Mucosa of rectum (tissue), 2 donors: ENCODE data around the gene FANCD2.
"Not testable (repeated sequence)": the region's sequence is repeated elsewhere in the genome, so short reads cannot be mapped to it uniquely, and the experiment has no call there.

Source experiments
- H3K27ac ChIP-seq, 2 donors: one replicate each; pipeline ENCODE4 v1.7.0; 2013; ENCODE audit warnings: inconsistent platforms in 2 of 2, low read depth in 2 of 2, low read length in 2 of 2
- H3K27me3 ChIP-seq, 2 donors: one replicate each; pipeline ENCODE4 v1.7.0; 2013; ENCODE audit warnings: low read length in 2 of 2; ENCODE audit not compliant: control insufficient read depth in 2 of 2, insufficient read depth in 2 of 2
- H3K36me3 ChIP-seq, 2 donors: one replicate each; pipeline ENCODE4 v1.7.0; 2013; ENCODE audit warnings: low read length in 2 of 2; ENCODE audit not compliant: control insufficient read depth in 2 of 2, insufficient read depth in 2 of 2
- H3K4me1 ChIP-seq, 2 donors: one replicate each; pipeline ENCODE4 v1.7.0; 2013; ENCODE audit warnings: low read length in 2 of 2, mild to moderate bottlenecking in 1 of 2; ENCODE audit not compliant: control insufficient read depth in 2 of 2, insufficient read depth in 2 of 2
- H3K4me3 ChIP-seq, 2 donors: one replicate each; pipeline ENCODE4 v1.7.0; 2013; ENCODE audit warnings: low read length in 2 of 2
- H3K9ac ChIP-seq, 2 donors: one replicate each; pipeline ENCODE4 v1.7.0; 2013; ENCODE audit warnings: low read length in 2 of 2, low read depth in 1 of 2, mild to moderate bottlenecking in 1 of 2
- H3K9me3 ChIP-seq, 2 donors: one replicate each; pipeline ENCODE4 v1.7.0; 2013; ENCODE audit warnings: low read length in 2 of 2; ENCODE audit not compliant: control insufficient read depth in 2 of 2
- donor health status: healthy.
- donor health status: Normal muscosa, but diverticular disease.

The FANCD2 gene

DNA sequence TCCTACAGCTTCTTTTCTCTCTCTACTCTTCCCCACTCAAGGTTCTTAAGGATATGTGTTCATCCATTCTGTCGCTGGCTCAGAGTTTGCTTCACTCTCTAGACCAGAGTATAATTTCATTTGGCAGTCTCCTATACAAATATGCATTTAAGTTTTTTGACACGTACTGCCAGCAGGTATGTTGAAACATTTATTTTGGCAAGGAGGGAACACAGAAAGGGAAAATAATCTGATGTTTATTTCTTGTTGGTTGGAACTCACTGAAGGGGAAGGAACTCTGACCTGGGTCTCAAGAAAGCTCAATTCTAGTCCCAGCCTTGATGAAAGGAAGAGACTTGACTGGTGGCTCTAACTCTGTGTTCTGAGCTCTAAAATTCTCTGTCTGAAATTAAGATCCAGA lies 21.6 kb downstream of the FANCD2 start:
- H3K4me3 ChIP-seq = no peak overlapping the region
- H3K4me1 ChIP-seq = no peaks in the 10 kb centered on the region
- H3K27me3 ChIP-seq = no peaks in the 10 kb centered on the region
- no peak overlapping the region for H3K9ac ChIP-seq
- H3K9me3 ChIP-seq = no peaks in the 10 kb centered on the region
- no peaks in the 10 kb centered on the region for H3K36me3 ChIP-seq
- H3K27ac ChIP-seq = no peak overlapping the region

DNA sequence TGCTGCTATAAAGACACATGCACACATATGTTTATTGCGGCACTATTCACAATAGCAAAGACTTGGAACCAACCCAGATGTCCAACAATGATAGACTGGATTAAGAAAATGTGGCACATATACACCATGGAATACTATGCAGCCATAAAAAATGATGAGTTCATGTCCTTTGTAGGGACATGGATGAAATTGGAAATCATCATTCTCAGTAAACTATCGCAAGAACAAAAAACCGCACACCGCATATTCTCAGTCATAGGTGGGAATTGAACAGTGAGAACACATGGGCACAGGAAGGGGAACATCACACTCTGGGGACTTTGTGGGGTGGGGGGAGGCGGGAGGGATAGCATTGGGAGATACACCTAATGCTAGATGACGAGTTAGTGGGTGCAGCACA lies 26.8 kb downstream of the FANCD2 start:
- H3K27me3 ChIP-seq, H3K9me3 ChIP-seq, H3K4me1 ChIP-seq, H3K9ac ChIP-seq, H3K36me3 ChIP-seq, H3K27ac ChIP-seq, H3K4me3 ChIP-seq: not testable (repeated sequence)

DNA sequence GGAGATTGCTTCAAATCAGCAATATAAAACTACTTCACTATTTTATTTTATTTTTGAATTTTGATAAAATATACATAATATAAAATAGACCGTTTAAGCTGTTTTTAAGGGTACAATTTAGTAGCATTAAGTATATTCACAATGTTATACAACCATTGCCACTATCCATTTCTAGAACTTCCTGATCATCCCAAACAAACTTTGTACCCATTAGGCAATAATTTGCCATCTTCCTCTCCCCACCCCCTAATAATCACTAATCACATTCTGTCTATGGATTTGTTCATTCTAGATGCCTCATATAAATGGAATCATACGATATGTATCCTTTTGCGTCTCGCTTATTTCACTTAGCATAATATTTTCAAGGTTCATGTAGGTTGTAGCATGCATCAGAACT lies 28.9 kb downstream of the FANCD2 start:
- Histone ChIP-seq H3K27ac (no peak overlapping the region), H3K27me3 (no peaks in the 10 kb centered on the region), H3K4me1 (no peaks in the 10 kb centered on the region), H3K4me3 (no peak overlapping the region), H3K9ac (no peak overlapping the region), H3K36me3 (no peaks in the 10 kb centered on the region), H3K9me3 (no peaks in the 10 kb centered on the region)

DNA sequence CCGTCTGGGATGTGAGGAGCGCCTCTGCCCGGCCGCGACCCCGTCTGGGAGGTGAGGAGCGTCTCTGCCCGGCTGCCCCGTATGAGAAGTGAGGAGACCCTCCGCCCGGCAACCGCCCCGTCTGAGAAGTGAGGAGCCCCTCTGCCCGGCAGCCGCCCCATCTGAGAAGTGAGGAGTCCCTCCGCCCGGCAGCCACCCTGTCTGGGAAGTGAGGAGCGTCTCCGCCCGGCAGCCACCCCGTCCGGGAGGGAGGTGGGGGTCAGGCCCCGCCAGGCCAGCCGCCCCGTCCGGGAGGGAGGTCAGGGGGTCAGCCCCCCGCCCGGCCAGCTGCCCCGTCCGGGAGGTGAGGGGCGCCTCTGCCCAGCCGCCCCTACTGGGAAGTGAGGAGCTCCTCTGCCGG lies 43.8 kb downstream of the FANCD2 start:
- not testable (repeated sequence) for H3K4me3 ChIP-seq, H3K9me3 ChIP-seq, H3K4me1 ChIP-seq, H3K36me3 ChIP-seq, H3K27me3 ChIP-seq, H3K9ac ChIP-seq, H3K27ac ChIP-seq

DNA sequence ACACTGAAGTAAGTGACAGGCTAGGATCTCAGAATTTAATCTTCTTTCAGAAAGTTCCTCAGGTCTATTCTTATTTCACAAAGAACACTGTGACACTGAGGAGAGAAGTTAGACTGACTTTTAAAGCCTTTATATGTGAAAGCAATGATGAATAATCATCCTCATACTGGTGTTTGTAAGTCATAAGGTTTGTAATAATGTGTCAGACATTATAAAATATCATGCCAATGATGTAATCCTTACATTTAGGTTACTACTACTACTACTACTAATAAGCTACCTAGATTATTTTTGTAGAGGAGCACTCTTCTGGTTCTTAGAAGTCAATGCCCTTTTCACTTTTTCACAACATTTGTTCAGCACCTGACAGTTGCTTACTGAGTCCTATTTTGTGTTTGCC lies 48.4 kb downstream of the FANCD2 start:
- H3K27ac ChIP-seq = no peak overlapping the region
- no peak overlapping the region for H3K4me3 ChIP-seq
- H3K9ac ChIP-seq = no peak overlapping the region
- H3K27me3 ChIP-seq = no peaks in the 10 kb centered on the region
- peaks cover 0 to 2% of the 10 kb centered on the region in 2 donors for H3K36me3 ChIP-seq
- H3K4me1 ChIP-seq = no peaks in the 10 kb centered on the region
- H3K9me3 ChIP-seq = no peaks in the 10 kb centered on the region

DNA sequence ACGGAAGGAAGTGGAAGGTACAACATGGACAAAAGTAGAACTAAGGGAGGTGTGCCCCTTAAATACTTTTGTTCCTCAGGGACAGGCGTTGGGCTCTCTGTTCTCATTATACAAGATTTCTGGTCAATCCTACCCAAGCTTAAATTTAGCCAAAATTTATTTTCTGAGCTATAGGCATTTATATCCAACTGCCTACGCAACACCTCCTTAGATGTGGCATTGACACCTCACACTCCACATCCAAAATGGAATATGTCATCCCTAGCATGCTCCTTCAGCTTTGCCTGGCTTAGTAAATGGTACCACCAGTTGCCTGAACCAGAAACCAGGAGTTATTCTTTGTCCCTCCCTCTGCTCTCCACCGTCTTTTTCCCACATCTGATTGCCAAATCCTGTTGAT lies 55.6 kb downstream of the FANCD2 start:
- Histone ChIP-seq H3K9me3 (no peaks in the 10 kb centered on the region), H3K9ac (no peak overlapping the region), H3K27ac (no peak overlapping the region), H3K36me3 (peaks cover 0 to 9% of the 10 kb centered on the region in 2 donors), H3K4me3 (no peak overlapping the region), H3K27me3 (no peaks in the 10 kb centered on the region), H3K4me1 (no peaks in the 10 kb centered on the region)

DNA sequence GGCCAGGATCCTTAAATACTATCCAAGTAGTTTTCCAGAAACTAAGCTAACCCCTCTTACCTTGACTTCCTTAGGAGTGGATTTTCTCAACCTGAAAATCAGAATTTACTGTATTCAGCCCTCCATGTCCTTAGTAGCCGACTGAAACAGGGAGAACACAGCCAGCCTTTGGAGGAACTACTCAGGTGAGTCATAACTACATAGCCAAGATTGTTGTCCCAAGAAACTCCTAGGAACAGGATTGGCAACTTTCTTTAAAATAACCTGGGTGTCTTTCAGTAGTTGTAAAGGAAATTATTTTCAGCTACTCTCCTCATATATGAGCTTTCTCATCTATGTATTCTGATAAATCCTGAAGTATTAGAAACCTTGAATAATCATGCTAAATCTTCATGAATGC lies 59.5 kb downstream of the FANCD2 start:
- no peaks in the 10 kb centered on the region for H3K9me3 ChIP-seq
- H3K36me3 ChIP-seq = peaks cover 0 to 6% of the 10 kb centered on the region in 2 donors
- no peak overlapping the region for H3K9ac ChIP-seq
- H3K27ac ChIP-seq = no peak overlapping the region
- H3K4me3 ChIP-seq = no peak overlapping the region
- H3K27me3 ChIP-seq = no peaks in the 10 kb centered on the region
- H3K4me1 ChIP-seq = no peaks in the 10 kb centered on the region

DNA sequence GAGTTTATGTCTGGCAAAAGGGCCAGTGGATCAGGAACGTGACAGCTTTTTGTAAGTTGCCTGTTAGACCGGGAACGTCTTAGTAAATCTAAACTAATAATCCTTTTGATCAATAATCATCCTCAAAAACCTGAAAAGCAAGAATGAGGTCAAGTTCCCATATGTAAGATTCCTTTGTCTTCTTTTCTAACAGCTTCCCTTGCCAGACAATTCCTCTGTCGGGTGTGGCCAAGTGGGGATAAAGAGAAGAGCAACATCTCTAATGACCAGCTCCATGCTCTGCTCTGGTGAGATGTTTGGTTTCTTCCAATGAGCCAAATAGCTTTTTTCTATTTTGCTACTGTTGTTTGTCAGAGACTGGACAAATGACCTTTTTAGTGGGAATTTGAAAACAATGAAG lies 62.0 kb downstream of the FANCD2 start:
- no peaks in the 10 kb centered on the region for H3K36me3 ChIP-seq
- no peaks in the 10 kb centered on the region for H3K4me1 ChIP-seq
- H3K9ac ChIP-seq = no peak overlapping the region
- no peaks in the 10 kb centered on the region for H3K9me3 ChIP-seq
- no peak overlapping the region for H3K27ac ChIP-seq
- H3K27me3 ChIP-seq = no peaks in the 10 kb centered on the region
- no peak overlapping the region for H3K4me3 ChIP-seq

DNA sequence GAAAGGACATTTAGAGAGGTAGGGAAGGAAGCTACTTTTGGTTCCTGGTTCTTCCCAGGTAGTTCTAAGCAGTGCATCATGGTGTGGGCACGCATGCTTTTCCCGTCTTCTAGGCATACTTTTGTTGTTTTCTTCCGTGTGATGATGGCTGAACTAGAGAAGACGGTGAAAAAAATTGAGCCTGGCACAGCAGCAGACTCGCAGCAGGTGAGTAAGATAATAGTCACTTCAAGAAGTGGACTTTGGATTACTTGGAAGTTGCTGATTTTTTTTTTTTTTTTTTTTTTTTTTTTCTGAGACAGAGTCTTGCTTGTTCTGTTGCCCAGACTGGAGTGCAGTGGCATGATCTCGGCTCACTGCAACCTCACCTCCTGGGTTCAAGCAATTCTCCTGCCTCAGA lies 63.9 kb downstream of the FANCD2 start:
- Histone ChIP-seq H3K9me3 (no peaks in the 10 kb centered on the region), H3K36me3 (no peaks in the 10 kb centered on the region), H3K4me1 (no peaks in the 10 kb centered on the region), H3K27me3 (no peaks in the 10 kb centered on the region), H3K4me3 (no peak overlapping the region), H3K27ac (no peak overlapping the region), H3K9ac (no peak overlapping the region)

DNA sequence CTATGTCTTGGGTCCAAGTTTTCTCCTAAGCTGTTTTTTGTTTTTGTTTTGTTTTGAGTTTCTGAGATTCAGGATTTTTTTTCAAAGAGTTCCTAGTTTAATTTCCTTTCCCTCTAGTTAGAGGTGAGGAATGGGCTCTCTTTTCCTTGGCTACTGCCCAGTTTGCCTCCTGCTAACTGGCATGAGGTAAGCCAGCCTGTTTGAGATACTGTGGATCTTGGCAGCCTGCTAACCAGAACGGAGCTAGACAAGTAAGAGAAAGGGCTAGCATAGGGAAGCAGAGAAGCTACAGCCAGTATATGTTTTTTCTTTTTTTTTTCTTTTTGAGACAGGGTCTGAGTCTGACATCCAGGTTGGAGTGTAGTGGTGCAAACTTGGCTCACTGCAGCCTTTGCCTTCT lies 64.5 kb downstream of the FANCD2 start:
- H3K9ac ChIP-seq, H3K9me3 ChIP-seq, H3K4me3 ChIP-seq, H3K27ac ChIP-seq, H3K36me3 ChIP-seq, H3K27me3 ChIP-seq, H3K4me1 ChIP-seq: not testable (repeated sequence)

DNA sequence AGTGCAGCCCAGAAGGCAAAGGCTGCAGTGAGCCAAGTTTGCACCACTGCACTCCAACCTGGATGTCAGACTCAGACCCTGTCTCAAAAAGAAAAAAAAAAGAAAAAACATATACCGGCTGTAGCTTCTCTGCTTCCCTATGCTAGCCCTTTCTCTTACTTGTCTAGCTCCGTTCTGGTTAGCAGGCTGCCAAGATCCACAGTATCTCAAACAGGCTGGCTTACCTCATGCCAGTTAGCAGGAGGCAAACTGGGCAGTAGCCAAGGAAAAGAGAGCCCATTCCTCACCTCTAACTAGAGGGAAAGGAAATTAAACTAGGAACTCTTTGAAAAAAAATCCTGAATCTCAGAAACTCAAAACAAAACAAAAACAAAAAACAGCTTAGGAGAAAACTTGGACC lies 65.2 kb downstream of the FANCD2 start:
- not testable (repeated sequence) for H3K4me1 ChIP-seq, H3K4me3 ChIP-seq, H3K36me3 ChIP-seq, H3K27ac ChIP-seq, H3K27me3 ChIP-seq, H3K9ac ChIP-seq, H3K9me3 ChIP-seq
